H9 (cell line): Measurements from ENCODE around the gene GNPDA2. TPM values are rescaled to one million over a fixed set of nuclear protein-coding genes. Genes with fewer than 3 reads are reported as not detected.

Source experiments
- DNase-seq: peaks from one replicate; pipeline ENCODE4 v3.0.0-alpha.2; 2017
- H2AFZ ChIP-seq: one replicate; pipeline ENCODE4 v1.6.1; 2013; ENCODE audit warnings: mild to moderate bottlenecking, low read length, control low read depth, moderate library complexity
- H2AK5ac ChIP-seq: 2 replicates; pipeline ENCODE4 v1.6.1; 2013; ENCODE audit warnings: low read length, control low read depth, mixed read lengths; ENCODE audit not compliant: insufficient read length
- H2BK120ac ChIP-seq: one replicate; pipeline ENCODE4 v1.6.1; 2013; ENCODE audit warnings: low read depth, mild to moderate bottlenecking, low read length, control low read depth, inconsistent platforms; ENCODE audit not compliant: poor library complexity, severe bottlenecking
- H2BK12ac ChIP-seq: 2 replicates; pipeline ENCODE4 v1.6.1; 2013; ENCODE audit warnings: low read length, control low read depth, mixed read lengths, low read depth; ENCODE audit not compliant: insufficient read length
- H2BK15ac ChIP-seq: 2 replicates; pipeline ENCODE4 v1.6.1; 2013; ENCODE audit warnings: low read depth, low read length, control low read depth
- H2BK20ac ChIP-seq: one replicate; pipeline ENCODE4 v1.6.1; 2013; ENCODE audit warnings: low read depth, mild to moderate bottlenecking, low read length, control low read depth, inconsistent platforms; ENCODE audit not compliant: poor library complexity, severe bottlenecking
- H2BK5ac ChIP-seq: 2 replicates; pipeline ENCODE4 v1.6.1; 2013; ENCODE audit warnings: low read length, control low read depth, mixed read lengths; ENCODE audit not compliant: insufficient read length
- H3K14ac ChIP-seq: 2 replicates; pipeline ENCODE4 v1.6.1; 2013; ENCODE audit warnings: low read length, control low read depth; ENCODE audit not compliant: insufficient read depth
- H3K18ac ChIP-seq: 2 replicates; pipeline ENCODE4 v1.6.1; 2013; ENCODE audit warnings: low read depth, mild to moderate bottlenecking, mixed read lengths, low read length, control low read depth; ENCODE audit not compliant: insufficient read length
- H3K23ac ChIP-seq: 2 replicates; pipeline ENCODE4 v1.6.1; 2013; ENCODE audit warnings: low read length, control low read depth, mixed read lengths, low read depth; ENCODE audit not compliant: insufficient read length
- H3K23me2 ChIP-seq: 2 replicates; pipeline ENCODE4 v1.6.1; 2013; ENCODE audit warnings: low read depth, mild to moderate bottlenecking, mixed read lengths, low read length, control low read depth; ENCODE audit not compliant: insufficient read length, poor library complexity, severe bottlenecking
- H3K27ac ChIP-seq: 2 replicates; pipeline ENCODE4 v1.5.1; 2013; ENCODE audit warnings: low read length, control low read depth, mixed read lengths, low read depth; ENCODE audit not compliant: insufficient read length
- H3K27me3 ChIP-seq: 2 replicates; pipeline ENCODE4 v1.6.1; 2013; ENCODE audit warnings: low read length, control low read depth, inconsistent platforms; ENCODE audit not compliant: insufficient read depth
- H3K4ac ChIP-seq: 2 replicates; pipeline ENCODE4 v1.6.1; 2013; ENCODE audit warnings: low read depth, mild to moderate bottlenecking, control low read depth, inconsistent platforms, low read length, moderate library complexity
- H3K4me1 ChIP-seq: 2 replicates; pipeline ENCODE4 v1.6.1; 2013; ENCODE audit warnings: low read length, control low read depth, inconsistent platforms; ENCODE audit not compliant: insufficient read depth
- H3K4me2 ChIP-seq: 2 replicates; pipeline ENCODE4 v1.6.1; 2013; ENCODE audit warnings: low read length, control low read depth, mixed read lengths; ENCODE audit not compliant: insufficient read length, insufficient read depth
- H3K56ac ChIP-seq: 2 replicates; pipeline ENCODE4 v1.6.1; 2013; ENCODE audit warnings: low read depth, mild to moderate bottlenecking, mixed read lengths, low read length, control low read depth; ENCODE audit not compliant: insufficient read length
- H3K79me1 ChIP-seq: 2 replicates; pipeline ENCODE4 v1.6.1; 2013; ENCODE audit warnings: low read depth, mild to moderate bottlenecking, moderate library complexity, low read length, control low read depth, inconsistent platforms; ENCODE audit not compliant: insufficient read depth, poor library complexity, severe bottlenecking
- H3K79me2 ChIP-seq: 2 replicates; pipeline ENCODE4 v1.6.1; 2013; ENCODE audit warnings: low read length, control low read depth, inconsistent platforms; ENCODE audit not compliant: insufficient read depth
- H3K9ac ChIP-seq: 2 replicates; pipeline ENCODE4 v1.6.1; 2013; ENCODE audit warnings: low read length, control low read depth, mixed read lengths; ENCODE audit not compliant: insufficient read length; ENCODE audit errors: extremely low read depth
- H3K9me3 ChIP-seq: one replicate; pipeline ENCODE4 v1.6.1; 2013; ENCODE audit warnings: low read depth, low read length, inconsistent platforms; ENCODE audit not compliant: control insufficient read depth
- H3T11ph ChIP-seq: one replicate; pipeline ENCODE4 v1.6.1; 2013; ENCODE audit warnings: mild to moderate bottlenecking, low read length, control low read depth, inconsistent platforms
- H4K20me1 ChIP-seq: one replicate; pipeline ENCODE4 v1.6.1; 2013; ENCODE audit not compliant: control insufficient read depth, insufficient read length, insufficient read depth
- H4K5ac ChIP-seq: 2 replicates; pipeline ENCODE4 v1.6.1; 2013; ENCODE audit warnings: low read depth, mild to moderate bottlenecking, mixed read lengths, low read length, control low read depth; ENCODE audit not compliant: insufficient read length
- H4K8ac ChIP-seq: replicated peaks from 2 replicates; pipeline ENCODE4 v1.6.1; 2013; ENCODE audit warnings: low read length, control low read depth, mixed read lengths, low read depth; ENCODE audit not compliant: insufficient read length
- H4K91ac ChIP-seq: 2 replicates; pipeline ENCODE4 v1.6.1; 2013; ENCODE audit warnings: low read depth, mild to moderate bottlenecking, moderate library complexity, mixed read lengths, low read length, control low read depth; ENCODE audit not compliant: insufficient read length
- H3K27ac Mint-ChIP-seq, 3 experiments: 2 replicates in 2 of 3; 3 replicates in 1 of 3; pipeline ENCODE4 v1.8.0; 2020 to 2021; ENCODE audit warnings: mixed read lengths in 3 of 3, mild to moderate bottlenecking in 1 of 3, moderate library complexity in 1 of 3
- H3K27me3 Mint-ChIP-seq: 2 replicates; pipeline ENCODE4 v1.8.0; 2021; ENCODE audit warnings: low read depth, mild to moderate bottlenecking, moderate library complexity, mixed read lengths
- H3K36me3 Mint-ChIP-seq, 3 experiments: 2 replicates in 2 of 3; 3 replicates in 1 of 3; pipeline ENCODE4 v1.8.0; 2020 to 2021; ENCODE audit warnings: low read depth in 3 of 3, mixed read lengths in 3 of 3; ENCODE audit not compliant: insufficient read depth in 1 of 3
- H3K4me1 Mint-ChIP-seq, 2 experiments: 2 replicates each; pipeline ENCODE4 v1.8.0; 2020; ENCODE audit warnings: mixed read lengths in 2 of 2
- H3K4me3 Mint-ChIP-seq, 2 experiments: 2 replicates in 1 of 2; 3 replicates in 1 of 2; pipeline ENCODE4 v1.8.0; 2020 to 2021; ENCODE audit warnings: mild to moderate bottlenecking in 2 of 2, mixed read lengths in 2 of 2, moderate library complexity in 1 of 2
- H3K9me3 Mint-ChIP-seq, 2 experiments: 2 replicates in 1 of 2; 3 replicates in 1 of 2; pipeline ENCODE4 v1.8.0; 2020; ENCODE audit warnings: mild to moderate bottlenecking in 2 of 2, mixed read lengths in 2 of 2, moderate library complexity in 1 of 2
- WGBS: extraction: QIAGEN DNeasy Blood & Tissue Kit; methylation state at CpG from one replicate; pipeline ENCODE4 v1.1.7; 2013; ENCODE audit warnings: missing lambda C conversion rate, low lambda C conversion rate, mixed read lengths; ENCODE audit not compliant: insufficient read length; ENCODE audit errors: extremely low coverage; 5-methylcytosine and 5-hydroxymethylcytosine counted together
- total RNA-seq: library from RNA; stranded (reverse); gene quantifications from 2 replicates; pipeline ENCODE4 v1.2.1, GENCODE V29; 2021
- TF ChIP-seq, protein P1 (sequence below): fragments of 200-600 bp; sonication (generic); conservative IDR thresholded peaks from 3 replicates; pipeline ENCODE4 v1.8.0; 2021; ENCODE audit warnings: antibody characterized with exemption, mild to moderate bottlenecking

The GNPDA2 gene
- total RNA-seq, 1 experiment from 2014 or later: 4.8 TPM

DNA sequence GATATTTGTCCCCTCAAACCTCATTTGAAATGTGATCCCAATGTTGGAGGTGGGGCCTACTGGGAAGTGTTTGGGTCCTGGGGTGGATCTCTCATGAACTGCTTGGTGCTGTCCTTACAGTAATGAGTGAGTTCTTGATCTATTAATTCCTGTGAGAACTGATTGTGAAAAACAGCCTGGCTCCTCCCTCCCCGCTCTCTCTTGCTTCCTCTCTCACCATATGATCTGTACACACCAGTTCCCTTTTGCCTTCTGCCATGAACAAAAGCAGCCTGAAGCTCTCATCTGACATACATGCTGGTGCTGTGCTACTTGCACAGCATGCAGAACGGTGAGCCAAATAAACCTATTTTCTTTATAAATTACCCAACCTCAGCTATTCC, 63.7 kb downstream of the GNPDA2 start:
- H4K91ac ChIP-seq: no peak overlapping the region
- H3K4ac ChIP-seq: no peak overlapping the region
- no peaks in the 10 kb centered on the region for H3K79me1 ChIP-seq
- WGBS: no CpG with 5 or more reads among the region's 2 CpGs
- H3K27ac ChIP-seq: no peak overlapping the region
- H3T11ph ChIP-seq: no peak overlapping the region
- H4K8ac ChIP-seq: no peak overlapping the region
- peaks cover 2 to 3% of the 10 kb centered on the region in 2 experiments; a peak in 1 of 4 replicates for H3K4me1 Mint-ChIP-seq
- H3K56ac ChIP-seq: no peak overlapping the region
- no peak overlapping the region for H3K14ac ChIP-seq
- H3K27me3 Mint-ChIP-seq: no peaks in the 10 kb centered on the region
- H4K5ac ChIP-seq: no peak overlapping the region
- no peak overlapping the region for H2BK15ac ChIP-seq
- H3K4me2 ChIP-seq: no peak overlapping the region
- no peak overlapping the region for H3K18ac ChIP-seq
- no peak overlapping the region for H2AK5ac ChIP-seq
- H4K20me1 ChIP-seq: no peaks in the 10 kb centered on the region
- H3K27ac Mint-ChIP-seq: no peak overlapping the region
- H3K4me3 Mint-ChIP-seq: no peak overlapping the region
- no peaks in the 10 kb centered on the region for H3K36me3 Mint-ChIP-seq
- H2AFZ ChIP-seq: no peak overlapping the region
- no peaks in the 10 kb centered on the region for H3K23me2 ChIP-seq
- no peak overlapping the region for H2BK120ac ChIP-seq
- no peak overlapping the region for H2BK12ac ChIP-seq
- H3K23ac ChIP-seq: no peak overlapping the region
- H3K79me2 ChIP-seq: no peaks in the 10 kb centered on the region
- no peak overlapping the region for H3K9ac ChIP-seq
- TF ChIP-seq, protein P1, sequence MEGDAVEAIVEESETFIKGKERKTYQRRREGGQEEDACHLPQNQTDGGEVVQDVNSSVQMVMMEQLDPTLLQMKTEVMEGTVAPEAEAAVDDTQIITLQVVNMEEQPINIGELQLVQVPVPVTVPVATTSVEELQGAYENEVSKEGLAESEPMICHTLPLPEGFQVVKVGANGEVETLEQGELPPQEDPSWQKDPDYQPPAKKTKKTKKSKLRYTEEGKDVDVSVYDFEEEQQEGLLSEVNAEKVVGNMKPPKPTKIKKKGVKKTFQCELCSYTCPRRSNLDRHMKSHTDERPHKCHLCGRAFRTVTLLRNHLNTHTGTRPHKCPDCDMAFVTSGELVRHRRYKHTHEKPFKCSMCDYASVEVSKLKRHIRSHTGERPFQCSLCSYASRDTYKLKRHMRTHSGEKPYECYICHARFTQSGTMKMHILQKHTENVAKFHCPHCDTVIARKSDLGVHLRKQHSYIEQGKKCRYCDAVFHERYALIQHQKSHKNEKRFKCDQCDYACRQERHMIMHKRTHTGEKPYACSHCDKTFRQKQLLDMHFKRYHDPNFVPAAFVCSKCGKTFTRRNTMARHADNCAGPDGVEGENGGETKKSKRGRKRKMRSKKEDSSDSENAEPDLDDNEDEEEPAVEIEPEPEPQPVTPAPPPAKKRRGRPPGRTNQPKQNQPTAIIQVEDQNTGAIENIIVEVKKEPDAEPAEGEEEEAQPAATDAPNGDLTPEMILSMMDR: no peak
- H2BK20ac ChIP-seq: no peak overlapping the region
- H3K9me3 Mint-ChIP-seq: no peaks in the 10 kb centered on the region
- no peak overlapping the region for H2BK5ac ChIP-seq
- H3K4me1 ChIP-seq: no peaks in the 10 kb centered on the region
- H3K9me3 ChIP-seq: no peaks in the 10 kb centered on the region
- no peaks in the 10 kb centered on the region for H3K27me3 ChIP-seq
- DNase-seq: no peak
